22Rv1 (cell line): Measurements from ENCODE around the gene CEP128.

Source experiments
- CTCF ChIP-seq: fragments of 450-650 bp; IDR thresholded peaks from 2 replicates; pipeline ENCODE4 v1.5.1; 2017; ENCODE audit warnings: mild to moderate bottlenecking
- ZFX ChIP-seq: fragments of 450-650 bp; IDR thresholded peaks from 2 replicates; pipeline ENCODE4 v1.6.1; 2017; ENCODE audit warnings: antibody characterized with exemption, borderline replicate concordance

DNA sequence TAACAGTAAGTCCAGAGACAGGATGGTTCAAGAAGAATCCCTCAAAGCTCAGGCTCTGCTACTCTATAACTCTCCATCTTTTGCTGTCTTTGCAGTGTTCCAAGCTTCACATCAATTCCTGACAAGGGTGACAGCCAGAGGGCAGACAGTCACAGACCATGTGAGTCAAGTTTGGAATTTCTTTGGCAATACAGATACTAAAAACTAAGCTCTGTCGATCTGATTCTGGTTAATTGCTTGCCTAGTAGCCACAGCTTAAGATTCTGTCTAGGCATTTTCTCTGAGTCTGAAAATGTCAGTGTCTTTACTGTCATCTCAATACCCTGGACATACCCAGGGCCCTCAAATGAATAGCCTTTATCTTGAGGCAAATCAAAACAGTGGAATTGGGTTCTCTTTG, 153.7 kb downstream of the CEP128 start:
- TF ChIP-seq CTCF (no peak), ZFX (no peak)
